Subcutaneous adipose tissue (tissue), 4 donors: ENCODE data around the gene ANKRD11. TPM values are rescaled to one million over a fixed set of nuclear protein-coding genes. Genes with fewer than 3 reads are reported as not detected.

Source experiments
- total RNA-seq, 4 donors: library from RNA; depleted of rRNA; stranded (reverse); fragments of >200 nt; gene quantifications; one replicate each; pipeline ENCODE4 v1.1.0, GENCODE V29; 2016
- TF ChIP-seq, protein P1 (sequence below): fragments of 450-650 bp; IDR thresholded peaks from one replicate; pipeline ENCODE4 v1.5.1; 2016; ENCODE audit warnings: low read depth, mild to moderate bottlenecking, control low read depth, antibody characterized with exemption, moderate library complexity

Gene ANKRD11
- total RNA-seq, 4 donors from 2014 or later = 56.1 to 190 (median 62.6) TPM

DNA sequence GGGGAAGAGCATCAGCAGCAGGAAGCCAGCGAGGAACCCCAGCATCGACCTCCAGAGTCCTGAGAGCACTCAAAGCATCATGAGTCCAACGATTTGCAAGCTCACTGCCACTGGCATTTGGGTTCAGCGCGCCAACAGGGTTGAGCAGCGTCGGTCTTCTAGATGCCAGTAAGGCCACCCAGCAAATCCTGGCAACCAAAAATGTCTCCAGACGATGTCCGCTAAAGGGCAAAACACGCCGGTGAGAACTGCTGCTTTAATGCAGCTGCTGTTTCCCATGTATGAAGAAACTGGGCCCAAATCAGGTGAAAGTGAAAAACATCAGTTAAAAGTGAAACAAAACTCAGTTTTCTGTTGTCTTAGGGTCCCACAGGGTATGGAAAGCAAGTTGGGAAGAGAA, 70.2 kb downstream of the ANKRD11 start:
- TF ChIP-seq, protein P1, sequence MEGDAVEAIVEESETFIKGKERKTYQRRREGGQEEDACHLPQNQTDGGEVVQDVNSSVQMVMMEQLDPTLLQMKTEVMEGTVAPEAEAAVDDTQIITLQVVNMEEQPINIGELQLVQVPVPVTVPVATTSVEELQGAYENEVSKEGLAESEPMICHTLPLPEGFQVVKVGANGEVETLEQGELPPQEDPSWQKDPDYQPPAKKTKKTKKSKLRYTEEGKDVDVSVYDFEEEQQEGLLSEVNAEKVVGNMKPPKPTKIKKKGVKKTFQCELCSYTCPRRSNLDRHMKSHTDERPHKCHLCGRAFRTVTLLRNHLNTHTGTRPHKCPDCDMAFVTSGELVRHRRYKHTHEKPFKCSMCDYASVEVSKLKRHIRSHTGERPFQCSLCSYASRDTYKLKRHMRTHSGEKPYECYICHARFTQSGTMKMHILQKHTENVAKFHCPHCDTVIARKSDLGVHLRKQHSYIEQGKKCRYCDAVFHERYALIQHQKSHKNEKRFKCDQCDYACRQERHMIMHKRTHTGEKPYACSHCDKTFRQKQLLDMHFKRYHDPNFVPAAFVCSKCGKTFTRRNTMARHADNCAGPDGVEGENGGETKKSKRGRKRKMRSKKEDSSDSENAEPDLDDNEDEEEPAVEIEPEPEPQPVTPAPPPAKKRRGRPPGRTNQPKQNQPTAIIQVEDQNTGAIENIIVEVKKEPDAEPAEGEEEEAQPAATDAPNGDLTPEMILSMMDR = no peak

DNA sequence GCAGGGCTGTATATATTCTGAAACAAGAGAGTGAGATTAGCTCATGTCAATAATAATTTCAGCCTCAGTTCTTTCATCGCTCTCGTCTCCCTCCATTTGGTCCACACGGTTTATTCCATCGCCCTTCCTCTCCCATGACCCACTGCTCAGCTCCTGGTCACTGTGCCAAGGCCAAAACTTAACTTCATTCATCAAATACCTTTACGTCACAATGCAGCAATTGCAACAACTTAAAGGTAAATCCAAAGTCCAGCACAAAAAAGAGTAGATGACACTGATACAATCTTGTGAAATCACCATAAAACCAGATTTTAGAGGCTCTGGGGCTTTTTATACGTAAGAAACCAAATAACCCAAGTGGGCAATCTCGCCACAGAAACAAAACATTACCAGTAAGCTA, 72.0 kb downstream of the ANKRD11 start:
- TF ChIP-seq, protein P1 = no peak

GRCh38 chr16:89417352-89417751, 73.0 kb downstream of the ANKRD11 start:
- TF ChIP-seq, protein P1 = no peak

DNA sequence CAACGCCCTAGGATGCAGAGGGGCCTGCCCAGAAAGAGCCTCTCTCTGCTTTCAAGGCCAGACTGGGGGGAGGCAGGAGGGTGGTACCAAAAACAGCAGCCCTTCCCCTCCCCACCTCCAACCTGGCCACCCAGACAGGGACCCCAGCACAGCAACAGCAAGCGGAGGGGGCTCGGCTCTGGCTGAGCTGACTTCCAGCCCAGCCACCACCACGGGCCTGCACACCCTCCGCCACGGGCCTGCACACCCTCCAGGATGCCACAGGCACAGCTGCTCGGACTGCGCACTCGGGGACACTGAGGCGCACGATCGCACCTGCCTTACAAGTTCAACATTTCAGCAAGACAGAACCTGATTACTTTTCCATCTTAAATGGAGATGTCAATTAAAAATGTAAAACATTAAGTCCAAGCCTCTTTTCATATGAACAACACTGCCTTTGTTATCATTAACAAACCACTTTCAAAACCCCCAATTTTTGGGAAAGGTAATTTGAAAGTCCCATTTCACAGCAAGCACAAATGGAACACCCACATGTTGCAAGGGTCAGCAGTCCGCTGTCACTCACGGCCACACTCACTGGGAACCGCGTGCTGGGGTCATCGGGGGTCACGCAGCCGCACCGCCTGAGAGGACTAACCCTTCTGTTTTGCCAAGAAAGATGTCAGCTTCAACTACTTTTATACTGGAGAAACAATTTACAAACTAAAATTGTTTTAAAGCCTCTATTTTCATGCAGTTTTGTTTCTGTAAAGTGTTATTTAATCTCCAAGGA, 76.4 kb downstream of the ANKRD11 start:
- TF ChIP-seq, protein P1 = no peak

GRCh38 chr16:89412811-89413210, 77.5 kb downstream of the ANKRD11 start:
- TF ChIP-seq, protein P1 = no peak

- TF ChIP-seq, protein P1 = no peak
These were observed 79.0 kb downstream of the ANKRD11 start for GRCh38 chr16:89411335-89411850.

DNA sequence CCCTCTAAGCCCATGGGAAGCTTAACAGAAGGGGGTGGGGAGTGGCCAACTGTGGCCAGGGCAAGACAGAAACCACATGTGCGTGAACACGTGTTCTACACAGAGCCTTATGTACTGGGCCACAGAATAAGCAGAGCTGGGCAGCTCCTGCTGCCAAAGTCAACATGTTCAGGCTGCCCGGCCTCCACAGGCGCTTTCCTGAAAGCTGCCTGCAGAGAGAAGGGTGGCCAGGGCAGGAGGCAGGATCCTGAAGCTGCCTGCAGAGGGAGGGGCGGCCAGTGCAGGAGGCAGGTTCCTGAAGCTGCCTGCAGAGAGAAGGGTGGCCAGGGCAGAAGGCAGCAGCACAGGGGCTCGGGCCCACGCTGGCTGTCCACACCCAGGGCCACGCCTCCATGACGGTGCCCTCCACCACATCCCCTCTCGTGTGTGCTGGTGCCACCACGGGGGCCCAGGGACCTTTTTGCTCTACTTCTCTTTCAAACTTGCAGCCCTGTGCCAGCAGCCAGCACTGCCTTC, 79.5 kb downstream of the ANKRD11 start:
- TF ChIP-seq, protein P1 = no peak
